ENCODE measurements around the gene RAB40AL.

DNA sequence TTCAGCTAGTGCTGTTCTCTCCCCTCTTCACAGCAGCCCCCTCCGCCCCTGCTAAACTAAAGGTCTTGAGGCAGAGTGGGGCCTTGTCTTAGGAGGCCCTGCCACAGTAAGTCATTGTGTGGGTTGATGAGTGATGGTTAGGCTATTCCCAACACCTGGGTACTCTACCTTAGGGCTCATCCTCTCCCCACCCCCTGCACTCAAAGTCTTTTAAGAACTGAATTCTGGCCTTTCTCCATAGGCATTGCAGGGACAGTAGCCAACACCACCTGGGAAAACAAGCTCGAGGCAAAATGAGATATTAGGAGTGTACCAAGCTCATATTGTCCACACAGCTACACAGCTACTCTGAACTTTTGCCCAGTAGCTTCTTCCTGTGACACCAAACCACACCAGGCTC, 42.5 kb downstream of the RAB40AL start:
- no peak for TF ChIP-seq CTCF (optimal IDR thresholded peaks at IDR 0.05 in 1 of 3, IDR thresholded peaks at IDR 0.05 in 1 of 3, conservative IDR thresholded peaks at IDR 0.05 in 1 of 3; ENCODE audit: extremely low read depth in 1 of 3, insufficient read depth in 2 of 3, low read length in 3 of 3)
- TF ChIP-seq EZH2 (IDR thresholded peaks at IDR 0.05; ENCODE audit: low read length): no peak

Data from keratinocyte (primary cell).